AG04450 (cell line): ENCODE data around the gene SLC6A9. TPM values are rescaled to one million over a fixed set of nuclear protein-coding genes. Genes with fewer than 3 reads are reported as not detected.
A peak's percentile ranks its signal among the peaks of the same experiment; 100 is the strongest.

ENCODE experiments used
- CTCF ChIA-PET: fragments of 300-600, 350-600 bp; formaldehyde crosslinking; extraction: SDS; loops from one replicate; lab custom pipeline; 2022; ENCODE audit warnings: antibody characterized with exemption, inconsistent platforms; lab: Charles Lee
- POLR2A ChIA-PET: fragments of 350-600 bp; formaldehyde crosslinking; extraction: SDS; loops from one replicate; lab custom pipeline; 2021; ENCODE audit warnings: antibody characterized with exemption, inconsistent platforms; lab: Yijun Ruan, JAX
- DNase-seq: peaks from one replicate; pipeline ENCODE4 v3.0.0-alpha.2; 2011; ENCODE audit warnings: low read depth, low spot score
- H3K27ac ChIP-seq: one replicate; pipeline ENCODE4 v1.5.1; 2012; ENCODE audit warnings: low read depth, low read length, control low read depth
- H3K27me3 ChIP-seq: one replicate; pipeline ENCODE4 v1.6.0; 2012; ENCODE audit warnings: low read length; ENCODE audit not compliant: control insufficient read depth, insufficient read depth
- H3K4me3 ChIP-seq: 2 replicates; pipeline ENCODE4 v1.5.1; 2011; ENCODE audit warnings: mild to moderate bottlenecking, low read depth, low read length, control low read depth
- H3K9me3 ChIP-seq: 2 replicates; pipeline ENCODE4 v1.5.1; 2012; ENCODE audit warnings: low read length; ENCODE audit not compliant: control insufficient read depth, insufficient read depth
- polyA plus RNA-seq: library from polyadenylated mRNA; depleted of rRNA; stranded (reverse); fragments of >200 nt; gene quantifications from 2 replicates; pipeline ENCODE4 v1.2.3, GENCODE V29; 2011
- TF ChIP-seq, protein P1 (sequence below): IDR thresholded peaks from 2 replicates; pipeline ENCODE4 v1.5.1; 2011; ENCODE audit warnings: low read depth, low read length, control low read depth, inconsistent platforms

Gene SLC6A9
- polyA plus RNA-seq, 1 experiment = 16.3 TPM

GRCh38 chr1:44074415-44074814 lies 43.2 kb upstream of the SLC6A9 start:
- POLR2A ChIA-PET = no interaction called here
- TF ChIP-seq, protein P1, sequence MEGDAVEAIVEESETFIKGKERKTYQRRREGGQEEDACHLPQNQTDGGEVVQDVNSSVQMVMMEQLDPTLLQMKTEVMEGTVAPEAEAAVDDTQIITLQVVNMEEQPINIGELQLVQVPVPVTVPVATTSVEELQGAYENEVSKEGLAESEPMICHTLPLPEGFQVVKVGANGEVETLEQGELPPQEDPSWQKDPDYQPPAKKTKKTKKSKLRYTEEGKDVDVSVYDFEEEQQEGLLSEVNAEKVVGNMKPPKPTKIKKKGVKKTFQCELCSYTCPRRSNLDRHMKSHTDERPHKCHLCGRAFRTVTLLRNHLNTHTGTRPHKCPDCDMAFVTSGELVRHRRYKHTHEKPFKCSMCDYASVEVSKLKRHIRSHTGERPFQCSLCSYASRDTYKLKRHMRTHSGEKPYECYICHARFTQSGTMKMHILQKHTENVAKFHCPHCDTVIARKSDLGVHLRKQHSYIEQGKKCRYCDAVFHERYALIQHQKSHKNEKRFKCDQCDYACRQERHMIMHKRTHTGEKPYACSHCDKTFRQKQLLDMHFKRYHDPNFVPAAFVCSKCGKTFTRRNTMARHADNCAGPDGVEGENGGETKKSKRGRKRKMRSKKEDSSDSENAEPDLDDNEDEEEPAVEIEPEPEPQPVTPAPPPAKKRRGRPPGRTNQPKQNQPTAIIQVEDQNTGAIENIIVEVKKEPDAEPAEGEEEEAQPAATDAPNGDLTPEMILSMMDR = no peak
- no peak for DNase-seq
- Histone ChIP-seq H3K9me3 (peaks cover 2% of the 10 kb centered on the region; the same call in 1 of the 2 replicates), H3K4me3 (no peak overlapping the region), H3K27ac (no peak overlapping the region), H3K27me3 (no peaks in the 10 kb centered on the region)
- CTCF ChIA-PET = no interaction called here

- Histone ChIP-seq H3K27me3 (no peaks in the 10 kb centered on the region), H3K4me3 (no peak overlapping the region), H3K9me3 (peaks cover 7% of the 10 kb centered on the region; the same call in 1 of the 2 replicates), H3K27ac (no peak overlapping the region)
- ChIA-PET POLR2A (no interaction called here), CTCF (interaction anchor here (1.3 kb wide), 1 partner anchor 26 kb away, joined by 4 read pairs; no protein-coding TSS in a partner anchor)
- no peak for DNase-seq
- TF ChIP-seq, protein P1 = no peak
Measured at GRCh38 chr1:44073528-44073927, 42.3 kb upstream of the SLC6A9 start.

DNA sequence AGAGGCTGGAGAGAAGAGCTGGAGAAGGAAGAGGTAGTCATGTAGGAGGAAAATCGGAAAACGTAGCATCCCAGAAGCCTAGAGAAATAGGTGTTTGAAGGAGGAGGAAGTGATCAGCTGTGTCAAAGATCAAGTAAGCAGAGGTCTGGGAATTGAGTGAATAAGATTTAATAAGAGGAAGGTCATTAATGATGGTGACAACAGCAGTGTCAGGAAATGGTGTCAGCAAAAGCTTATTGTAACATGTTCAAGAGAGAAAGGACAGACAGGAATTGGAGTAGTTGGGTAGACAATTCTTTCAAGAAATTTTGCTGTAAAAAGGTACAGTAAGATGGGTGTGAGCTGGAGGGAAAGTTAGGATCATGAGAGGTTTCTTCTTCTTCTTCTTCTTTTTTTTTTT lies 41.6 kb upstream of the SLC6A9 start:
- no peaks in the 10 kb centered on the region for H3K27me3 ChIP-seq
- ChIA-PET POLR2A (interaction anchor here (1.5 kb wide), 1 partner anchor 23 kb away, joined by 8 read pairs; no protein-coding TSS in a partner anchor), CTCF (interaction anchor here (0.9 to 1.3 kb wide), 2 partner anchors 25 to 68 kb away, joined by 3 to 4 read pairs; no protein-coding TSS in a partner anchor)
- H3K4me3 ChIP-seq = no peak overlapping the region
- TF ChIP-seq, protein P1 = no peak
- DNase-seq = no peak
- peaks cover 7% of the 10 kb centered on the region; the same call in 1 of the 2 replicates for H3K9me3 ChIP-seq
- no peak overlapping the region for H3K27ac ChIP-seq

DNA sequence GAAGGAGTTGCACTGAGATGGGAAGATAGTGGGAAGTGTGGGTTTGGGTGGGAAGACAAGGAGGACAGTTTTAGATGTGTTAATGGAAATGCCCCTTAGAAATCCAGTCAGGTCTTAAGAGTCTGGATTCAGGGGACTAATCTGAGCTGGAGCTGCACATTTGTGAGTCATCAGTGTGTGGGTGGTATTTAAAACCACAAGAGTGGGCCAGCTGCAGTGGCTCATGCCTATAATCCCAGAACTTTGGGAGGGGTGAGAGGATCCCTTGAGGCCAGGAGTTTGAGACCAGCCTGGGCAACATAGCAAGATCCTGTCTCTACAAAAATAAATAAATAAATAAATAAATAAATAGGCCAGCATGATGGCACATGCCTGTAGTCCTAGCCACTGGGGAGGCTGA lies 40.9 kb upstream of the SLC6A9 start:
- Histone ChIP-seq H3K27ac (no peak overlapping the region), H3K27me3 (no peaks in the 10 kb centered on the region), H3K4me3 (no peak overlapping the region), H3K9me3 (peaks cover 7% of the 10 kb centered on the region; the same call in 1 of the 2 replicates)
- TF ChIP-seq, protein P1 = no peak
- DNase-seq = peak; percentile 89
- ChIA-PET CTCF (interaction anchor here (0.9 to 1.3 kb wide), 3 partner anchors 24 to 67 kb away, joined by 3 to 4 read pairs (median 4); no protein-coding TSS in a partner anchor), POLR2A (interaction anchor here (0.9 to 1.5 kb wide), 2 partner anchors 22 to 24 kb away, joined by 5 to 8 read pairs; no protein-coding TSS in a partner anchor)

GRCh38 chr1:44071461-44071860 lies 40.2 kb upstream of the SLC6A9 start:
- Histone ChIP-seq H3K27me3 (no peaks in the 10 kb centered on the region), H3K27ac (no peak overlapping the region), H3K4me3 (no peak overlapping the region), H3K9me3 (peaks cover 7% of the 10 kb centered on the region; the same call in 1 of the 2 replicates)
- no peak for DNase-seq
- CTCF ChIA-PET = interaction anchor here (1.0 to 1.3 kb wide), 2 partner anchors 23 to 66 kb away, joined by 3 to 4 read pairs; no protein-coding TSS in a partner anchor
- TF ChIP-seq, protein P1 = no peak
- POLR2A ChIA-PET = interaction anchor here (0.9 to 1.5 kb wide), 2 partner anchors 22 to 23 kb away, joined by 5 to 8 read pairs; no protein-coding TSS in a partner anchor
